H9 (cell line): ENCODE measurements around the gene HIP1R. TPM values are rescaled to one million over a fixed set of nuclear protein-coding genes. Genes with fewer than 3 reads are reported as not detected.

Source experiments
- DNase-seq: peaks from one replicate; pipeline ENCODE4 v3.0.0-alpha.2; 2017
- H2AFZ ChIP-seq: one replicate; pipeline ENCODE4 v1.6.1; 2013; ENCODE audit warnings: mild to moderate bottlenecking, low read length, control low read depth, moderate library complexity
- H2AK5ac ChIP-seq: 2 replicates; pipeline ENCODE4 v1.6.1; 2013; ENCODE audit warnings: low read length, control low read depth, mixed read lengths; ENCODE audit not compliant: insufficient read length
- H2BK120ac ChIP-seq: one replicate; pipeline ENCODE4 v1.6.1; 2013; ENCODE audit warnings: low read depth, mild to moderate bottlenecking, low read length, control low read depth, inconsistent platforms; ENCODE audit not compliant: poor library complexity, severe bottlenecking
- H2BK12ac ChIP-seq: 2 replicates; pipeline ENCODE4 v1.6.1; 2013; ENCODE audit warnings: low read length, control low read depth, mixed read lengths, low read depth; ENCODE audit not compliant: insufficient read length
- H2BK15ac ChIP-seq: 2 replicates; pipeline ENCODE4 v1.6.1; 2013; ENCODE audit warnings: low read depth, low read length, control low read depth
- H2BK20ac ChIP-seq: one replicate; pipeline ENCODE4 v1.6.1; 2013; ENCODE audit warnings: low read depth, mild to moderate bottlenecking, low read length, control low read depth, inconsistent platforms; ENCODE audit not compliant: poor library complexity, severe bottlenecking
- H2BK5ac ChIP-seq: 2 replicates; pipeline ENCODE4 v1.6.1; 2013; ENCODE audit warnings: low read length, control low read depth, mixed read lengths; ENCODE audit not compliant: insufficient read length
- H3K14ac ChIP-seq: 2 replicates; pipeline ENCODE4 v1.6.1; 2013; ENCODE audit warnings: low read length, control low read depth; ENCODE audit not compliant: insufficient read depth
- H3K18ac ChIP-seq: 2 replicates; pipeline ENCODE4 v1.6.1; 2013; ENCODE audit warnings: low read depth, mild to moderate bottlenecking, mixed read lengths, low read length, control low read depth; ENCODE audit not compliant: insufficient read length
- H3K23ac ChIP-seq: 2 replicates; pipeline ENCODE4 v1.6.1; 2013; ENCODE audit warnings: low read length, control low read depth, mixed read lengths, low read depth; ENCODE audit not compliant: insufficient read length
- H3K23me2 ChIP-seq: 2 replicates; pipeline ENCODE4 v1.6.1; 2013; ENCODE audit warnings: low read depth, mild to moderate bottlenecking, mixed read lengths, low read length, control low read depth; ENCODE audit not compliant: insufficient read length, poor library complexity, severe bottlenecking
- H3K27ac ChIP-seq: 2 replicates; pipeline ENCODE4 v1.5.1; 2013; ENCODE audit warnings: low read length, control low read depth, mixed read lengths, low read depth; ENCODE audit not compliant: insufficient read length
- H3K27me3 ChIP-seq: 2 replicates; pipeline ENCODE4 v1.6.1; 2013; ENCODE audit warnings: low read length, control low read depth, inconsistent platforms; ENCODE audit not compliant: insufficient read depth
- H3K4ac ChIP-seq: 2 replicates; pipeline ENCODE4 v1.6.1; 2013; ENCODE audit warnings: low read depth, mild to moderate bottlenecking, control low read depth, inconsistent platforms, low read length, moderate library complexity
- H3K4me1 ChIP-seq: 2 replicates; pipeline ENCODE4 v1.6.1; 2013; ENCODE audit warnings: low read length, control low read depth, inconsistent platforms; ENCODE audit not compliant: insufficient read depth
- H3K4me2 ChIP-seq: 2 replicates; pipeline ENCODE4 v1.6.1; 2013; ENCODE audit warnings: low read length, control low read depth, mixed read lengths; ENCODE audit not compliant: insufficient read length, insufficient read depth
- H3K56ac ChIP-seq: 2 replicates; pipeline ENCODE4 v1.6.1; 2013; ENCODE audit warnings: low read depth, mild to moderate bottlenecking, mixed read lengths, low read length, control low read depth; ENCODE audit not compliant: insufficient read length
- H3K79me1 ChIP-seq: 2 replicates; pipeline ENCODE4 v1.6.1; 2013; ENCODE audit warnings: low read depth, mild to moderate bottlenecking, moderate library complexity, low read length, control low read depth, inconsistent platforms; ENCODE audit not compliant: insufficient read depth, poor library complexity, severe bottlenecking
- H3K79me2 ChIP-seq: 2 replicates; pipeline ENCODE4 v1.6.1; 2013; ENCODE audit warnings: low read length, control low read depth, inconsistent platforms; ENCODE audit not compliant: insufficient read depth
- H3K9ac ChIP-seq: 2 replicates; pipeline ENCODE4 v1.6.1; 2013; ENCODE audit warnings: low read length, control low read depth, mixed read lengths; ENCODE audit not compliant: insufficient read length; ENCODE audit errors: extremely low read depth
- H3K9me3 ChIP-seq: one replicate; pipeline ENCODE4 v1.6.1; 2013; ENCODE audit warnings: low read depth, low read length, inconsistent platforms; ENCODE audit not compliant: control insufficient read depth
- H3T11ph ChIP-seq: one replicate; pipeline ENCODE4 v1.6.1; 2013; ENCODE audit warnings: mild to moderate bottlenecking, low read length, control low read depth, inconsistent platforms
- H4K20me1 ChIP-seq: one replicate; pipeline ENCODE4 v1.6.1; 2013; ENCODE audit not compliant: control insufficient read depth, insufficient read length, insufficient read depth
- H4K5ac ChIP-seq: 2 replicates; pipeline ENCODE4 v1.6.1; 2013; ENCODE audit warnings: low read depth, mild to moderate bottlenecking, mixed read lengths, low read length, control low read depth; ENCODE audit not compliant: insufficient read length
- H4K8ac ChIP-seq: replicated peaks from 2 replicates; pipeline ENCODE4 v1.6.1; 2013; ENCODE audit warnings: low read length, control low read depth, mixed read lengths, low read depth; ENCODE audit not compliant: insufficient read length
- H4K91ac ChIP-seq: 2 replicates; pipeline ENCODE4 v1.6.1; 2013; ENCODE audit warnings: low read depth, mild to moderate bottlenecking, moderate library complexity, mixed read lengths, low read length, control low read depth; ENCODE audit not compliant: insufficient read length
- H3K27ac Mint-ChIP-seq, 3 experiments: 2 replicates in 2 of 3; 3 replicates in 1 of 3; pipeline ENCODE4 v1.8.0; 2020 to 2021; ENCODE audit warnings: mixed read lengths in 3 of 3, mild to moderate bottlenecking in 1 of 3, moderate library complexity in 1 of 3
- H3K27me3 Mint-ChIP-seq: 2 replicates; pipeline ENCODE4 v1.8.0; 2021; ENCODE audit warnings: low read depth, mild to moderate bottlenecking, moderate library complexity, mixed read lengths
- H3K36me3 Mint-ChIP-seq, 3 experiments: 2 replicates in 2 of 3; 3 replicates in 1 of 3; pipeline ENCODE4 v1.8.0; 2020 to 2021; ENCODE audit warnings: low read depth in 3 of 3, mixed read lengths in 3 of 3; ENCODE audit not compliant: insufficient read depth in 1 of 3
- H3K4me1 Mint-ChIP-seq, 2 experiments: 2 replicates each; pipeline ENCODE4 v1.8.0; 2020; ENCODE audit warnings: mixed read lengths in 2 of 2
- H3K4me3 Mint-ChIP-seq, 2 experiments: 2 replicates in 1 of 2; 3 replicates in 1 of 2; pipeline ENCODE4 v1.8.0; 2020 to 2021; ENCODE audit warnings: mild to moderate bottlenecking in 2 of 2, mixed read lengths in 2 of 2, moderate library complexity in 1 of 2
- H3K9me3 Mint-ChIP-seq, 2 experiments: 2 replicates in 1 of 2; 3 replicates in 1 of 2; pipeline ENCODE4 v1.8.0; 2020; ENCODE audit warnings: mild to moderate bottlenecking in 2 of 2, mixed read lengths in 2 of 2, moderate library complexity in 1 of 2
- CTCF ChIP-seq: fragments of 200-600 bp; sonication (generic); conservative IDR thresholded peaks from 3 replicates; pipeline ENCODE4 v1.8.0; 2021; ENCODE audit warnings: antibody characterized with exemption, mild to moderate bottlenecking
- WGBS: extraction: QIAGEN DNeasy Blood & Tissue Kit; methylation state at CpG from one replicate; pipeline ENCODE4 v1.1.7; 2013; ENCODE audit warnings: missing lambda C conversion rate, low lambda C conversion rate, mixed read lengths; ENCODE audit not compliant: insufficient read length; ENCODE audit errors: extremely low coverage; 5-methylcytosine and 5-hydroxymethylcytosine counted together
- total RNA-seq: library from RNA; stranded (reverse); gene quantifications from 2 replicates; pipeline ENCODE4 v1.2.1, GENCODE V29; 2021

The HIP1R gene
- total RNA-seq, 1 experiment from 2014 or later: 17.4 TPM

- Histone ChIP-seq H4K8ac (no peak overlapping the region), H2BK15ac (no peak overlapping the region), H3K27ac (no peak overlapping the region), H3K79me2 (no peaks in the 10 kb centered on the region), H2BK20ac (no peak overlapping the region), H2AFZ (no peak overlapping the region), H3K79me1 (no peaks in the 10 kb centered on the region), H3K9me3 (no peaks in the 10 kb centered on the region), H4K5ac (no peak overlapping the region), H3K14ac (no peak overlapping the region), H2BK12ac (no peak overlapping the region), H3K4me1 (no peaks in the 10 kb centered on the region), H3K4ac (no peak overlapping the region), H2BK5ac (no peak overlapping the region), H2AK5ac (no peak overlapping the region), H3K18ac (no peak overlapping the region), H3K9ac (no peak overlapping the region), H4K91ac (no peak overlapping the region), H3K23ac (no peak overlapping the region), H2BK120ac (no peak overlapping the region), H3T11ph (no peak overlapping the region), H3K4me2 (no peak overlapping the region), H3K27me3 (no peaks in the 10 kb centered on the region), H4K20me1 (no peaks in the 10 kb centered on the region), H3K56ac (no peak overlapping the region), H3K23me2 (no peaks in the 10 kb centered on the region)
- no peak overlapping the region for H3K4me3 Mint-ChIP-seq
- peaks cover 5% of the 10 kb centered on the region for H3K27me3 Mint-ChIP-seq
- H3K27ac Mint-ChIP-seq: no peak overlapping the region; a peak in 1 of 7 replicates
- no peak for TF ChIP-seq CTCF
- no peak for DNase-seq
- no peaks in the 10 kb centered on the region for H3K9me3 Mint-ChIP-seq
- H3K4me1 Mint-ChIP-seq: peaks cover 3 to 6% of the 10 kb centered on the region in 2 experiments; a peak in 3 of 4 replicates
- no CpG with 5 or more reads among the region's 16 CpGs for WGBS
- no peaks in the 10 kb centered on the region for H3K36me3 Mint-ChIP-seq
These were observed 12.7 kb downstream of the HIP1R start for GRCh38 chr12:122847921-122848421.
